SK-N-SH (cell line): ENCODE results near the gene TNFAIP1. TPM values are rescaled to one million over a fixed set of nuclear protein-coding genes. Genes with fewer than 3 reads are reported as not detected.

Source experiments
- CTCF ChIA-PET: fragments of 300-600, 350-600 bp; formaldehyde crosslinking; extraction: SDS; loops from one replicate; lab custom pipeline; 2021; lab: Yijun Ruan, JAX
- POLR2A ChIA-PET: fragments of 350-600 bp; sonication (Branson Sonifier 250); formaldehyde crosslinking; extraction: SDS; loops from one replicate; lab custom pipeline; 2020; ENCODE audit warnings: antibody characterized with exemption, inconsistent platforms; lab: Yijun Ruan, JAX
- DNase-seq: peaks from one replicate; pipeline ENCODE4 v3.0.0; 2012
- H2AFZ ChIP-seq: fragments of 200-600 bp; sonication (generic); 2 replicates; pipeline ENCODE4 v1.8.1; 2016; ENCODE audit warnings: antibody characterized with exemption, mild to moderate bottlenecking, low read depth
- H3F3A ChIP-seq: fragments of 200-600 bp; sonication (generic); replicated peaks from 2 replicates; pipeline ENCODE3; 2016; ENCODE audit warnings: antibody characterized with exemption, mild to moderate bottlenecking; ENCODE audit not compliant: insufficient read depth
- H3K27ac ChIP-seq, 2 experiments: fragments of 200-500 bp in 1 of 2; fragments of 200-600 bp in 1 of 2; sonication (Bioruptor generic) in 1 of 2; sonication (generic), shearing (Covaris generic) in 1 of 2; 2 replicates each; pipeline versions ENCODE4 v1.5.1 to v1.6.1; 2014 to 2016; ENCODE audit warnings: low read depth in 2 of 2, inconsistent platforms in 1 of 2, low read length in 1 of 2, mild to moderate bottlenecking in 1 of 2, mixed read lengths in 1 of 2
- H3K27me3 ChIP-seq: fragments of 200-600 bp; sonication (generic), shearing (Covaris generic); 2 replicates; pipeline ENCODE4 v1.6.1; 2016; ENCODE audit warnings: mixed run types; ENCODE audit not compliant: insufficient read depth
- H3K36me3 ChIP-seq, 2 experiments: fragments of 200-500 bp in 1 of 2; fragments of 200-600 bp in 1 of 2; sonication (Bioruptor generic) in 1 of 2; sonication (generic) in 1 of 2; replicated peaks in 1 of 2; 2 replicates each; pipeline versions ENCODE3 to v1.5.1; 2014 to 2016; ENCODE audit warnings: low read length in 1 of 2, mild to moderate bottlenecking in 1 of 2; ENCODE audit not compliant: insufficient read depth in 2 of 2, control insufficient read depth in 1 of 2
- H3K4me1 ChIP-seq, 2 experiments: fragments of 200-500 bp in 1 of 2; fragments of 200-600 bp in 1 of 2; sonication (Bioruptor generic) in 1 of 2; sonication (generic), shearing (Covaris generic) in 1 of 2; 2 replicates each; pipeline versions ENCODE4 v1.5.1 to v1.6.1; 2014 to 2016; ENCODE audit warnings: low read depth in 1 of 2, low read length in 1 of 2, mixed run types in 1 of 2; ENCODE audit not compliant: insufficient read depth in 2 of 2, control insufficient read depth in 1 of 2
- H3K4me2 ChIP-seq: fragments of 200-600 bp; sonication (generic), shearing (Covaris generic); 2 replicates; pipeline ENCODE4 v1.6.1; 2017; ENCODE audit warnings: mixed run types
- H3K4me3 ChIP-seq, 2 experiments: fragments of 200-500 bp in 1 of 2; fragments of 200-600 bp in 1 of 2; sonication (Bioruptor generic) in 1 of 2; sonication (generic), shearing (Covaris generic) in 1 of 2; 2 replicates each; pipeline versions ENCODE4 v1.5.1 to v1.8.1; 2014 to 2016; ENCODE audit warnings: low read depth in 2 of 2, inconsistent platforms in 1 of 2, low read length in 1 of 2, mild to moderate bottlenecking in 1 of 2, mixed read lengths in 1 of 2, moderate library complexity in 1 of 2
- H3K79me2 ChIP-seq: fragments of 200-600 bp; sonication (generic); 2 replicates; pipeline ENCODE4 v1.8.1; 2017; ENCODE audit warnings: mild to moderate bottlenecking; ENCODE audit not compliant: insufficient read depth
- H3K9ac ChIP-seq: fragments of 200-600 bp; sonication (generic); 2 replicates; pipeline ENCODE4 v1.6.1; 2017; ENCODE audit warnings: mixed run types
- H3K9me2 ChIP-seq: fragments of 200-600 bp; sonication (generic); 2 replicates; pipeline ENCODE4 v1.6.1; 2017; ENCODE audit warnings: mixed run types
- H3K9me3 ChIP-seq: fragments of 200-600 bp; sonication (generic); 2 replicates; pipeline ENCODE4 v1.6.1; 2017; ENCODE audit warnings: mixed run types, mild to moderate bottlenecking, moderate library complexity
- H4K20me1 ChIP-seq: fragments of 200-600 bp; sonication (generic); 2 replicates; pipeline ENCODE4 v1.6.1; 2017; ENCODE audit warnings: mild to moderate bottlenecking, mixed run types; ENCODE audit not compliant: insufficient read depth
- FOSL2 ChIP-seq: IDR thresholded peaks from 2 replicates; pipeline ENCODE4 v1.4.0; 2012; ENCODE audit warnings: low read depth, mild to moderate bottlenecking, moderate library complexity, borderline replicate concordance
- FOXM1 ChIP-seq: IDR thresholded peaks from 2 replicates; pipeline ENCODE4 v1.4.0; 2012; ENCODE audit warnings: low read depth, mild to moderate bottlenecking
- NRF1 ChIP-seq: IDR thresholded peaks from 2 replicates; pipeline ENCODE4 v1.6.1; 2012; ENCODE audit warnings: low read depth, mild to moderate bottlenecking, low read length
- POLR2AphosphoS5 ChIP-seq: IDR thresholded peaks from 2 replicates; pipeline ENCODE4 v1.6.1; 2012; ENCODE audit warnings: low read depth, low read length
- RFX5 ChIP-seq: IDR thresholded peaks from 2 replicates; pipeline ENCODE4 v1.6.1; 2012; ENCODE audit warnings: mild to moderate bottlenecking, improper control_type of control experiment, low read length
- RXRA ChIP-seq: IDR thresholded peaks from 2 replicates; pipeline ENCODE4 v1.4.0; 2012; ENCODE audit warnings: low read depth, mild to moderate bottlenecking, borderline replicate concordance
- WGBS: methylation state at CpG from one replicate; pipeline ENCODE4 v1.1.6; 2017; ENCODE audit warnings: low lambda C conversion rate; 5-methylcytosine and 5-hydroxymethylcytosine counted together
- polyA plus RNA-seq, 3 experiments: library from polyadenylated mRNA; depleted of rRNA; stranded (reverse); fragments of >200 nt; gene quantifications; 2 replicates each; pipeline ENCODE4 v1.2.3, GENCODE V29; 2012
- TF ChIP-seq, protein P1 (sequence below): fragments of 200-600 bp; sonication (generic); IDR thresholded peaks from 2 replicates; pipeline ENCODE4 v1.6.1; 2017; ENCODE audit warnings: antibody characterized with exemption, mild to moderate bottlenecking, moderate library complexity

Gene TNFAIP1
- polyA plus RNA-seq, 1 of the 3 experiments (the other 2 are of a cell fraction): 52.0 TPM

DNA sequence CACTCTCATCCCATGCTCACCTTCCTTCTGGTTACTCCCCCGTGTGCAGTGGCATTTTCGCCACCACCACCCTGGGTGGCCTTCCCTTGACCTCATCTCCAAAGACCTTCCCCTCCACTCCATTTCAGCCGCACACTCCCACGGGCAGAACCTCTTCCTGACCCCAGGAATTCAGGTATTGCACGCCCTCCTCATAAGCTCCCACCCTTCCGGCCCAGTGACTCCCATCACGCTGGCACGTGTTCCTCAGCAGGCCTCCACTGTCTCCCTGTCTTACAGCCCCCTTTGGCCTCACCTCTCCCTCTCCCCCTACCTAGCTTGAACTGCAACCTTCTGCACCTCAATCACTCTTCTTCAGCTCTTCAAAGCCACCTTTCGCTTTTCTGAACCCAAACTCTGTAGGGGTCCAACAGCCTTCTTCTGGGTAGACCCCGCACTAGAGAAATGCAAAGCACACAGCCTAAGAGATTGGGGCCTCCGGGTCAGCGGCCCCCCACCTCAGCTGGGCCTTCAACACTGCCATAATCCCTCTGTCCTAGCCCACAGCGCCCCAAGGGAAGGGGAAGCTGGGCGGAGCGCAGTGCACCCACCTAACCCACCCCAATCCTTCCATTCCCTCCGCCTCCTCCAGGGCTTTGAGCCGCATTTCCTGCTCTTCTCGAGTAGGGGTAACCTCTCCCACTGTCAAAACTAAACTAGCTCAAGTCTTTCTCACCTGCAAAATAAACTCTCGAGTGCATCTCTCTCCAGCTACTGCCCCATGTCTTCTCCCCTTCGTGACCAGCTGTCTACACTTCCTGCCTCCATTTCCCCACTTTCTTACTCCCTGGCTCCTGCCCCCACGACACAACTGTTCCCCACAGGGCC, 18.2 kb upstream of the TNFAIP1 start:
- no peak overlapping the region for H3K4me2 ChIP-seq
- 95% methylated on average over 21 of the region's 21 CpGs for WGBS
- H4K20me1 ChIP-seq: no peaks in the 10 kb centered on the region
- H3F3A ChIP-seq: no peaks in the 10 kb centered on the region
- peak overlapping the region; percentile 98; the same call in 1 of the 2 replicates for H2AFZ ChIP-seq
- DNase-seq: peak; percentile 27
- no peaks in the 10 kb centered on the region for H3K27me3 ChIP-seq
- H3K79me2 ChIP-seq: peaks cover 20% of the 10 kb centered on the region
- no peak overlapping the region; a peak in 1 of 4 replicates for H3K4me3 ChIP-seq
- CTCF ChIA-PET: interaction anchor here (0.6 to 3.5 kb wide), 5 partner anchors 8 to 87 kb away, joined by 3 to 15 read pairs (median 3); no protein-coding TSS in a partner anchor
- H3K9me3 ChIP-seq: no peaks in the 10 kb centered on the region
- no peak overlapping the region for H3K27ac ChIP-seq
- no peak for TF ChIP-seq FOXM1
- TF ChIP-seq RFX5: no peak
- no peak for TF ChIP-seq FOSL2
- TF ChIP-seq, protein P1, sequence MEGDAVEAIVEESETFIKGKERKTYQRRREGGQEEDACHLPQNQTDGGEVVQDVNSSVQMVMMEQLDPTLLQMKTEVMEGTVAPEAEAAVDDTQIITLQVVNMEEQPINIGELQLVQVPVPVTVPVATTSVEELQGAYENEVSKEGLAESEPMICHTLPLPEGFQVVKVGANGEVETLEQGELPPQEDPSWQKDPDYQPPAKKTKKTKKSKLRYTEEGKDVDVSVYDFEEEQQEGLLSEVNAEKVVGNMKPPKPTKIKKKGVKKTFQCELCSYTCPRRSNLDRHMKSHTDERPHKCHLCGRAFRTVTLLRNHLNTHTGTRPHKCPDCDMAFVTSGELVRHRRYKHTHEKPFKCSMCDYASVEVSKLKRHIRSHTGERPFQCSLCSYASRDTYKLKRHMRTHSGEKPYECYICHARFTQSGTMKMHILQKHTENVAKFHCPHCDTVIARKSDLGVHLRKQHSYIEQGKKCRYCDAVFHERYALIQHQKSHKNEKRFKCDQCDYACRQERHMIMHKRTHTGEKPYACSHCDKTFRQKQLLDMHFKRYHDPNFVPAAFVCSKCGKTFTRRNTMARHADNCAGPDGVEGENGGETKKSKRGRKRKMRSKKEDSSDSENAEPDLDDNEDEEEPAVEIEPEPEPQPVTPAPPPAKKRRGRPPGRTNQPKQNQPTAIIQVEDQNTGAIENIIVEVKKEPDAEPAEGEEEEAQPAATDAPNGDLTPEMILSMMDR: no peak
- TF ChIP-seq POLR2AphosphoS5: no peak
- H3K9me2 ChIP-seq: no peaks in the 10 kb centered on the region
- no peak overlapping the region for H3K9ac ChIP-seq
- H3K4me1 ChIP-seq: peaks cover 7 to 14% of the 10 kb centered on the region in 2 experiments; a peak in 1 of 4 replicates
- H3K36me3 ChIP-seq: no peaks in the 10 kb centered on the region
- POLR2A ChIA-PET: interaction anchor here (1.4 to 3.5 kb wide), 2 partner anchors 8 to 18 kb away, joined by 3 to 11 read pairs; partner anchors contain the start of genes IFT20 and TNFAIP1

DNA sequence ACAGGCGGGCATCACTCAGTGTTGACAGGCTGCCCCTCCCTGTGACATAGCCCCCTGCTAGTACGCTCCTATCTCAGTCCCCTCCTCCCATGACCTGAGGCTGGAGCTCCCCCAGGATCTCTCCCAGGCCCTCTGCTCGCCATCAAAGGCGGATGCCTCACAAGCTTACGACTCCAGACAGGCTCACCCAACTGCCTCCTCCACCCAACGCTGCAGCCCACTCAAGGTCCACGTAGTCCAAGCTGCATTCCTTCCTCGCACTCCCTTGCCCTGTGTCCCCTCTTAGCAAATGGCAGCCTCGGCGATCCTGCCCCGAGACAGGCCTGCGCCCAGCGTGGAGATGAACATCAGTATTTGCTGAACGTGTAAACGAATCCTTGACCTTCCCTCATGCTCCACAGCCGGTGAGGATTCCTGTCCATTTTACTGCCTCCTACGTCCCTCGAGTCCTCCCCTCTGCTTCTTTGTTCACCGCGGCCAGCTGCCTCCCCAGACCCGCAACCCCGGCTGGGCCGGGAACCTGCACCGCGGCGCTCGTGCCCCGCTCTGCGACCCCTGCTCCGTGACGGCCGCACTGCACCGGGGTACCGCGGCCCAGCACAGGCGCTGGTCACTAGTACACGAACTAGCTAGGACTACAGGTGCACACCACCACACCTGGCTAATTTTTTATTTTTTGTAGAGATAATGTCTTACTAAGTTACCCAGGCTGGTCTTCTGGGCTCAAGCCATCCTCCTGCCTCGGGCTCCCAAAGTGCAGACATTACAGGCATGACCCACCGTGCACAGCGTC, 17.4 kb upstream of the TNFAIP1 start:
- H3K9me3 ChIP-seq: no peaks in the 10 kb centered on the region
- H3K79me2 ChIP-seq: peaks cover 25% of the 10 kb centered on the region
- no peaks in the 10 kb centered on the region for H4K20me1 ChIP-seq
- peak overlapping the region; percentile 91 for H3K4me2 ChIP-seq
- peak overlapping the region; percentile 45; the same call in 1 of the 2 replicates for H3K9ac ChIP-seq
- H3K27ac ChIP-seq: peak overlapping the region; percentile 25 to 44; a peak in 3 of 4 replicates
- H3K36me3 ChIP-seq: no peaks in the 10 kb centered on the region
- no peaks in the 10 kb centered on the region for H3F3A ChIP-seq
- CTCF ChIA-PET: interaction anchor here (0.6 to 3.5 kb wide), 9 partner anchors 9 to 513 kb away, joined by 3 to 15 read pairs (median 3); no protein-coding TSS in a partner anchor
- H3K4me1 ChIP-seq: peaks cover 7 to 14% of the 10 kb centered on the region in 2 experiments; a peak in 1 of 4 replicates
- peak; percentile 71 for DNase-seq
- H2AFZ ChIP-seq: peak overlapping the region; percentile 98
- H3K4me3 ChIP-seq: peak overlapping the region; percentile 64 to 66
- no peaks in the 10 kb centered on the region for H3K27me3 ChIP-seq
- H3K9me2 ChIP-seq: no peaks in the 10 kb centered on the region
- WGBS: 34% methylated on average over 33 of the region's 40 CpGs
- TF ChIP-seq NRF1 (no peak), RXRA (no peak)
- TF ChIP-seq, protein P1: 0 out of 2 replicates have a peak, but pooled peaks have one; percentile 18
- POLR2A ChIA-PET: interaction anchor here (1.4 to 3.5 kb wide), 2 partner anchors 9 to 17 kb away, joined by 3 to 11 read pairs; partner anchors contain the start of genes IFT20 and TNFAIP1
